Measurements from ENCODE around the gene SERPINB13.
A peak's percentile ranks its signal among the peaks of the same experiment; 100 is the strongest.

Gene SERPINB13, protein sequence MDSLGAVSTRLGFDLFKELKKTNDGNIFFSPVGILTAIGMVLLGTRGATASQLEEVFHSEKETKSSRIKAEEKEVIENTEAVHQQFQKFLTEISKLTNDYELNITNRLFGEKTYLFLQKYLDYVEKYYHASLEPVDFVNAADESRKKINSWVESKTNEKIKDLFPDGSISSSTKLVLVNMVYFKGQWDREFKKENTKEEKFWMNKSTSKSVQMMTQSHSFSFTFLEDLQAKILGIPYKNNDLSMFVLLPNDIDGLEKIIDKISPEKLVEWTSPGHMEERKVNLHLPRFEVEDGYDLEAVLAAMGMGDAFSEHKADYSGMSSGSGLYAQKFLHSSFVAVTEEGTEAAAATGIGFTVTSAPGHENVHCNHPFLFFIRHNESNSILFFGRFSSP

DNA sequence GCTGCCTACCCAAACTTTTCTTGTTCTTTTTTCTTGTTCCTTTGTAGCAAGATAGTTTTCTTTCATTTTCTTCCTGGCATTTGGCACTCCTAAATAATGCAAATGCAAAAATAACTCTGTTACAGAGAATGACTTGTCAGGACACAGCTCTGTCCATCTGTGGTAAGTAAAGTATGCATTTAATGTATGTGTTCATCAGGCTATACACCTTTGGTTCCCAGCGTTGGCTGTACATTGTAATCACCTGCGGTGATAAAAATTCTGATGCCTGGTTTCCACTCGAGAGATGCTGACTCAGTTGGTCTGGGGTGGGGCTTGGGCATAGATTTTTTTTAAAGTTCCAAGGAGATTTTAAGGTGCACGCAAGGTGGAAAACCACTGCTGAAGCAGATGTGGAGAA lies at the start of gene SERPINB13:
Gene SERPINB13, plus strand, starts transcription at position 378 of the 400 bp plus-strand sequence. CDS start 1,325 bp downstream, outside the sequence.
- DNase-seq (ENCODE audit: low read depth) = no peak

DNA sequence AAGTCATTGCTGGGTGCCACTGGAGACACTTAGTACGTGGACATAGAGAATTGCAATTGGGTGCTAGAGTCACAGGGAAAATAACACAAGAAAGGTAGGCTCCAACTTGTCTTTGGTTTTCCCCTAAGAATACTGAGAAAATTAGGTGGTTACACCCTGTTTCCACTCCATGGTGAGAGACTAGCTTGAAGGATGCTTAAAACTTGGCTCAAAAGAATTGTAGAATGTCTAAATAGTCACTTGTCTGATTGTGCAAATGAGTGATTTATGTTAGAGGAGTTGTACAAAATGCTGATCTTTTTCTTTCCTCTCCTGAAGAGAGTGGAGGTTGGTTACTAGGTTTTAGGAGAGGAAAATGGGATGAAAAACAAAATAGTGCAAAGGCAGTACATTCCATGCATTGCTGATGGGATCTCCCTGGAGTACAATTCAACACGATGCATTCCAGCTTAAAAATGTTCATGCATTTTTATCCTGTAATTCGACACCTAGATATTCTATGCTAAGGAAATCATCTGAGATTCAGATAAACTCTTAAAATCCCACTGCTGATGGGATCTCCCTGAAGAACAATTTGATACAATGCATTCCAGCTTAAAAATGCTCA lies 47.1 kb upstream of the SERPINB13 start:
- DNase-seq (ENCODE audit: low read depth) = no peak

DNA sequence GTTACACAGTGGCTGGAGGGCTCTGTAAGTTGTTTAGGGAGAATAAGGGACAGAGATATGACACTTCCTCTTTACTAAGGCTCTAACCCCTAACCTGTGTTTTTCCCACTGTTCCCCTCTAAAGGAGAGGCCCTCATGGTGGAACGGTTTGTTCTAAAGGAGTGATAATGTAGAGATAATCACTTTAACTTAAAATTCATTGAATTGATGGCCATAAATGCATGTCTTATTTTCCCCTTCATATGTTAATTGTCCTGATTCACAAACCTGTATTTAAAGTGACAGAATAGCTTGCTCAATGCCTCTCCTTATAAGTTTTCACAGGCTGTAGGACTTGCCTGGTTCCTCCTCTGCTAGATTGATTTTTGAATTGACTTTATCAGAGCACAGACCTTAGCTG lies 45.1 kb upstream of the SERPINB13 start, which contains the start of gene SERPINB12:
Gene SERPINB12, plus strand, starts transcription at position 301 of the 400 bp plus-strand sequence. CDS start 13,791 bp downstream, outside the sequence.
- no peak for DNase-seq (ENCODE audit: low read depth)

DNA sequence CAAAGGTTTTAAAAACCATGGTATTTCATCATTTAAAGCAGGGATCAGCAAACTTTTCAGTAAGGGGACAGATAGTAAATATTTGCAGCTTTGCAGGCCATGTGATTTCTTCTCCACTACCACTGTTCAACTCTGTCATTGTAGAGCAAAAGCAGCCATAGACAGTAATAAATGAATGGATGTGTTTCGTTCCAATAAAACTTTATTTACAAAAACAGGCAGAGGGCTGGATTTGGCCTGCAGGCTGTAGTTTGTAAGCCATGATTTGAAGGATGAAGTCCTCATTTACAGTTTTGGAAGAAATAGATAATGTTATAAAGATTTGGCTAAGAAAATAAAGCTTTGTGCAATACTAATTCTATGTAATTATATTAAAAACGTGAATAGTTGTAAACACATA lies 43.1 kb upstream of the SERPINB13 start:
- DNase-seq (ENCODE audit: low read depth) = no peak

DNA sequence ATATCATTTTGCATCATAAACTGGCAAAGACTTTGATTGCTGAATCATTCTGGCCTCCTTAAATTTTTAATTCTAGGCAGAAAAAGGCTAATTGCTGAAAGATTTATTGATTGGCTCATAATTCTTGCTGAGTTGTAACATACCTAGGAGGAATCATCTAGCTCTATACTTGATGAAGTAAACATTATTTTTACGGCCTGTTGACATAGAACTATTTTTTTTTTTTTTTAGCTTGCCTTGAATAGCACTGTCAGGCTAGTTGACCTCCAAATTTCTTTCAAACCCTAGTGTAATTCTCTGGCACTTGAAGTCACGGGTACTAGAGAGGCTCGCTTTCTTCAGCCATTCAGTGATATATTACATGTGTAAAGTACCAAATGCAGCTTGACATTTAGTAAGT lies 42.1 kb upstream of the SERPINB13 start:
- no peak for DNase-seq (ENCODE audit: low read depth)

DNA sequence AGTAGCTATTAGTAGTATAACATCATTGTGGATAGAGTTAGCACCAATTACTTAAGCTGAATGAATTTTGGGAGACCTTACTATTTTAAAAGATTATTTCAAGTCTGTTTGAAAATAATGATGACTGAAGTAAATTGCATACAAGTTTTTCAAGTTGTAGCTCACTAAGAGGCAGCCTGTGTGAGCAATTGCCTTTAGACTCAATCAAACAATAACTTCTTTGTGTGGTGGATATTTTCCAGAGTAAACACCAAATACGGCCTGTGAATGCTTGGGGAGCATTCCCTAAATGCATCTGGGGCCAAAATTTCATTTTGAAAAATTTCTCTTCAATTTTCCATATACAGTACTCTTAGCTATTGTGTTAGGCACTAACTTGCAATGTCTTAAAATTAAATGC lies 37.1 kb upstream of the SERPINB13 start:
- DNase-seq (ENCODE audit: low read depth) = no peak

DNA sequence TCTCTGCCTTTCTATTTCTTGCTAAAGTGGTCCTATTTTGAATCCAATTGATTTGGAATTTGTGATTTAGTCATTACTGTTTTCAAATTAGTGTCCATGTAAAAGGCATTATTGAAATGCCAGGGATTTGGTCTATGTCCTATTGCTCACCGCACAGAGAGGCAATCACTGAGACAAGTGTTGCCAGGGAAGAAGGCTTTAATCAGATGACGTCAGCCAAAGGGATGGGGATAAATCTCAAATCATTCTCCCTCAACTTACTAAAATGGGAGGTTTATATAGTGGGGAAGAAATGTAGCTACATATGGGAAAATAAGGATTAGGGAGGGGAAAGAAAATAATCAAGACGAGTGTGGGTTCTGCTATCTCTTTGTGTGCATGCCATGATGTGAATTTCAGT lies 35.4 kb upstream of the SERPINB13 start:
- DNase-seq (ENCODE audit: low read depth) = no peak

DNA sequence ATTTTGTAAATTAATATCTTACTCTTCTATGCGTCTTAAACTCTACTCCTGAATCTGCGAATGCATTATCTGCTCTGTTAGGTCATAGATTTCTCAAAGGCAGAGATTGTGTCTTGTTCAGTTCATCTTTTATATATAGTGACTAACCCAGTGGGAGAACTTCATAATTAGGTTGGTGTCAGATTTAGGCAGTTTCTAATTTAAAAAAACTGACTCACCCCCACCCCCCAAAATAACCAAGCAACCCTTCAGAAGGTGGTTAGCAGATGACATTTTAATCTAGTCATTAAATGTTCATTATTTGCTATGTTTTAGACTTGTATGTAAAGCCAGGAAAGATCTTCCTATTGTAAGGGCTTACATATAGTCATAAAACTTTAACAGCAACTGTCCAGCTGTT lies 34.6 kb upstream of the SERPINB13 start:
- DNase-seq (ENCODE audit: low read depth) = no peak

DNA sequence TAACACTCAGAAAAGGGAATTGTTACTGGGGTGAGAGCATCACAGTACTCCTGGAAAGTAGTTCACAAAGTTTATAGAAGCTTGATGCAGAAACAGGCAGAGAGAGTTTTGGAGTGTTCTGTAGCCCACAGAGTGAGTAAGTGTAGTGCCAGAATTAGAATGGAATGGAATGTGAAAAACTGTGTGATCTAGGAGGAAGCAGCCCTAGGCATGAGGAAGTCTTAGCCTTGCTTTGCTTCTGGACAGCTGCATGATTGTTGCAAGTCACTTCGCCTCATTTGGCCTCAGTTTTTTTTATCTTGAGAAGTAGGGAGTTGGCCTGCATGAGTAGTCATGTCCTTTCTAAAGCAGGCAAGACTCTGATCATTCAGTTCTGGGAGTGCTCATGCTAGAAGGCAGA lies 34.1 kb upstream of the SERPINB13 start:
- peak; percentile 90 for DNase-seq (ENCODE audit: low read depth)

DNA sequence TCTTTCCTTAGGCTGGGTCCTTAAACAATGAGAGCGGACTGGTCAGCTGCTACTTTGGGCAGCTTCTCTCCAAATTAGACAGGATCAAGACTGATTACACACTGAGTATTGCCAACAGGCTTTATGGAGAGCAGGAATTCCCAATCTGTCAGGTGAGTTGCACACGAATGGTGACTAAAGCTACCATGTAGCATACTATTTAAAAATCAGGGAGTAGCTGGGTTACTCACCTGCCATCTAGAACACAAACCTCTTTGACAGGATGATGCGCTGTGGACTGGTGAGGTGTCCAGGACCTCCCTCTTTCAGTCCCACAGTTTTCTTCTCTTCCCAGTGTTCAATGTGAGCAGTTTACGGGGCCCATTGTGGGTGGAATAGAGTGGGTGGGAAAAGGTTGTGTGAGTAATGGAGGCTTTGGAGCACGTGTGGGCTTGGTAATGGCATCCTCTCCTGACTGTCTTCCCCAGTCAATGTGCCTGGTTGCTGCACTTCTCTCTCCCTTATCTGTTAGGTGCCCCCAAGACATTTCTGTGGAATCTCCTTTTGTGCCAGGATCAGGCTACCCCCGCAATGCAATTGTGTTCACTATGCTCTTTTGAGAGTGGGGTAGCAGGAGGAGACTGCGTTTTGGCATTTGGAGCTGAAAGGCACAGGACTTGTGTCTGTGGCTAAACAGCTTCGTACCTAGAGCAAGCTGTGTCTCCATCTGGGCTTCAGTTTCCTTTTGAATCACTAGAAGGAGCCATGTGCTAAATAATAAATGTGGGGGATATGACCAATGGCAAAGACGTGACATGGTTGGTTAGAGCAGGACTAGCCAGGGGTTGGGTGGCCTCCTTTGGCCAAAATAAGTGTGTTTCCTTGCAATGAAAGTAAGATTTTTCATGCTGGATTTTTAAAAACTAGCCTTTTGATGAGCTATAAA lies 27.3 kb upstream of the SERPINB13 start:
- no peak for DNase-seq (ENCODE audit: low read depth)

DNA sequence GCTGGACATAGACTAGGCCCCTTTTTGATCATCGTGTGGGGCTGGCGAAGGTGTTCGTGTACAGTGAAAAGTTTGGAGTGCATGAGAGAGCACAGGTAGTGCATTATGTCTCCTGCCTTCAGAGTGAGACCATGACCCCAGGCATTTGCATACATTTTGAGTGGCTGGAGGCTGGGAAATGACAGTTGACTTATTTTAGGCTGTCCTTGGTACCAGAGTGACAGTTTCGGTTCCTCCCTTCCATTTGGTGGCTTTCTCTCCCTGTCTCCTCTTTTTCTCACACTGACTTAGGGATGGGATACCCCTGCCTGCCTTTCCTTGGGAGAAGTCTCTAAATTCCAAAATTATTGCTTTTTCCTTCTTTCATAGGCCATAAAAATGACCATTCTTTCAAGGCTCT lies 24.9 kb upstream of the SERPINB13 start:
- no peak for DNase-seq (ENCODE audit: low read depth)

DNA sequence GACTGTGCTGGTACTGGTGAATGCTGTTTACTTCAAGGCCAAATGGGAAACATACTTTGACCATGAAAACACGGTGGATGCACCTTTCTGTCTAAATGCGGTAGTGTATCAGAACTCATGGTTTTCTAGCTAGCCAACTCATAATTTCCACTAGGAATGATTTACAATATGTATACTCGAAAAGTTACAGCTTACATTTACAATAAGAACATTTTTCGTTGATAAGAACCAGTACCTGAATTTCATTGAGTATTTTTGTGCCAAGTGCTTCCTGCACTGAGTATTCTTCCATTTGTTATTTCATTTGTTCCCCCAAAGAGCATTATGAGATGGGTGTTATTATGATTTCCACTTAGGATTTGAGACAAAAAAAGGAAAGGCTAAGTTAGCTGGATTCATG lies 23.1 kb upstream of the SERPINB13 start:
- DNase-seq (ENCODE audit: low read depth) = no peak

DNA sequence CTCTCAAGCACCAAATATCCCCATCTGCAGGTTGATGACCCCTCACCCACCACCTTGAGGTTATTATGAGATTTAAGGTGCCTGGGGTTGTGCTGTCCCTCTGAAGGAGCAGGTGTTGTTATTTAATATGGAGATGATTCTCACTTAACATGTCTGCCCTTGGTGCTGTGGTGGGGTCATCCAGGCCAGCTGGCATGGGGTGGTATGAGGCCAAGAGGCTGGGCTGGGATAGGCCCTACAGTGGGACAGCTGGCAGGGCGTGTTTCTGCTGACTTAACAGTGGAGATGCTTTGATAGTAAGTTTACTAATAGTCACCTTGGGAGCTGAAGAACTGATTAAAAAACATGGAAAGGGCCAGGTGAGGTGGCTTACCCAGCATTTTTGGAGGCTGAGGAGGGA lies 22.6 kb upstream of the SERPINB13 start:
- DNase-seq (ENCODE audit: low read depth) = no peak

DNA sequence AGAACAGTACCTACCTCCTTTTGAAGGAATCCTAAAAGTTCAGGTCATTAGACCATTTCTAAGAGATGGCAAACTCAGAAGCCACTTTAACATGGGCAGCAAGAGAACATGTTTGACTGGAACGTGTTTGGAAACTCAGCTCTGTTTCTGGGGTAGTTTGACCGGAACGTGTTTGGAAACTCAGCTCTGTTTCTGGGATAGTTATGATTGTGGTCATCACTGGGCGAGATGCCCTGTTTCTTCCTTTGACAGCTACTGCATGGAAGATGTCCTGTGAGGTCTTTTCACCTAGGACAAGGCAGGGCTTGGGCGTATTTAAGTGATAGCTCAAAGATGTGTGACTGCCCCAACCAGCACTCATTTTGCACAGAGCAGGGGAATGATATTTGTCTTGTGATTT lies 19.9 kb upstream of the SERPINB13 start:
- peak; percentile 37 for DNase-seq (ENCODE audit: low read depth)

DNA sequence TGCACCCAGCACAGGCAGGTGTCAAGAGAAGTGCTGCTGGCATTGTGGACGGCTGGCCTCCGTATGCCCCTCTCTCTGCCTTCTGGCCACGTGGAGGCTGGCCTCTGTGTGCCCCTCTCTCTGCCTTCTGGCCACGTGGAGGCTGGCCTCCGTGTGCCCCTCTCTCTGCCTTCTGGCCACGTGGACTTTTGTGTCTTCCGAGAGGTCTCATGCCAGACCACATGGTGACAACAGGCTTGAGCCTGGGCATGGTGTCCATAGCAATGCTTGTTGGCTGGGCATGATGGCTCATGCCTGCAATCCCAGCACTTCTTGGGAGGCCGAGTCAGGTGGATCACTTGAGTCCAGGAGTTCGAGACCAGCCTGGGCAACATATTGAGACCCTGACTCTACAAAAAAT lies 19.3 kb upstream of the SERPINB13 start:
- DNase-seq (ENCODE audit: low read depth) = no peak

DNA sequence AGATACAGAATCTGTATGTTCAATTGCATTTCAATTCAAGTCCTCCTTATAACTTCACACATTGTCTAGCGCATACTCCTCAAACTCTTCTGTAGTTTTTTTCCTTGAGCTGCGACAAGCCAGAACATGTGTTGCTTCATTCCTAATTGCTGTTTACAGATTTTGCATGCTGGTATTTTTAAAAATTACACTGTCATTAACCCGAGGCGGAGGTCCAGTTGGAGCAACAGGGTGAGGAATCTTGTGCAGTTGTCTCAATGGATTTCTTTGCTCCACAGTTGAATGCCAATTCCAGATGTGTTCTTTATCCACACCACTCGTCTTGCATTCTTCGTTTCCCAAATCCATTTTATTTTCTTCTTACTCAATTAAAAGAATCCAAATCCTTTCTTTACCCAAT lies 16.4 kb upstream of the SERPINB13 start:
- no peak for DNase-seq (ENCODE audit: low read depth)

DNA sequence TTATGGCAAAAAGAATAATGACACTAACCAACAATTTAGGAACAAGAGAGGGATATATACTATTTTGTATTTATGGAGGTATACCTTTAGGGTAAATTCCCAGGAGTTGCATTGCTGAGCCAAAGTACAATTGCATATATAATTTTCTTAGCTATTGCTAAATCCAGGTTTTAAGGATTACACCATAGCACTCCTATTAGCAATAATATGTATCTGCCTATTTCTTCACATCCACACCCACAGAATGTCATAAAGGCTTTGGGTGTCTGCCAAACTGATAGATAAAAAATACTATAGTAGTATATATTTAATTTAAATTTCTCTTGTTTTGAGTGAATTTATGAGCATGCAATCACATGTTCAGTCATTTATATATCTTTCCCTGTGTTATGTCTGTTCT lies 11.5 kb upstream of the SERPINB13 start:
- no peak for DNase-seq (ENCODE audit: low read depth)

DNA sequence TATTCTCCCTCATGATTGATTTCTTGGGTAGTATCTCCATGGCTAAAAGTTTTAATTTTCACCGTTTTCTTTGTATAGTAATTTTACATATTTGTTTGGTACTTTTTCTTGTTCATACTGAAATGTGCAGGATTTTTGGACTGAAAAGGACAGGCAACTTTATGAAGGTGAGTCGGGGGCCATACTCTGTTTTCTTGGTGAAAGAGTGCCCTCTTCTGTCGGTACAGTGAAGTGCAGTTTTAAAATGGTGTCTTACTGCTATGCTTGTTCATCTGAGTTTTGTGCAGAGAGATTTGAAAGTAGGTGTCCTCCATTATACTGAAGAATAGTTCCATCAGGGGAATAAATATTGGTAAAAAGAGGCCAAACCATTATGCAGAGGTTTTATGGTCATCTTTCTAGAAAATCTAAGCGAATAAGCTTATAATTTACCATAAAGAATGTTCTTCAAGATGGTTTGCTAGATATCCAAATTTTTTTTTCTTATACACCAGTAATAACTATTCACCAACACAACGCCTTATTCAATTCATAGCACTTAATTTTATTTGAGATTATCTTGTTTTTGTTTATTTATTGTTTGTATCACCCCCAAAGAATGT lies 8.7 kb upstream of the SERPINB13 start:
- DNase-seq (ENCODE audit: low read depth) = no peak

DNA sequence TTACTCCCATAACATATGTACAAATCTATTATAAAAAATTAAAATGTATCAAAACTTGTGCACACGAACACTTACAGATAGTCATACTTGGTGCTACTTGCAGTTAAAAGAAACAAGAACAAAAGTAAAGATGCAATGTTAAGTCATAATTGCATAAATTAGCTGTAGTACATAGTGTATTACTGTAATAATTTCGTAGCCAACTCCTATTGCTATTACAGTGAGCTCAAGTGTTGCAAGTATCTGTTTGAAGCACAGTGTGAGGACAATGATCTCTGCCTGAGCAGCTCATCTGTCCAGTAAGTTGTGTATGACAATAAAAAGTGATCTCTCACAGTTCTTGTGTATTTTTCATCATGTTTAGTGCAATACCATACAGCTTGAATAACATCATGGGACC lies 7.5 kb upstream of the SERPINB13 start:
- DNase-seq (ENCODE audit: low read depth) = no peak

DNA sequence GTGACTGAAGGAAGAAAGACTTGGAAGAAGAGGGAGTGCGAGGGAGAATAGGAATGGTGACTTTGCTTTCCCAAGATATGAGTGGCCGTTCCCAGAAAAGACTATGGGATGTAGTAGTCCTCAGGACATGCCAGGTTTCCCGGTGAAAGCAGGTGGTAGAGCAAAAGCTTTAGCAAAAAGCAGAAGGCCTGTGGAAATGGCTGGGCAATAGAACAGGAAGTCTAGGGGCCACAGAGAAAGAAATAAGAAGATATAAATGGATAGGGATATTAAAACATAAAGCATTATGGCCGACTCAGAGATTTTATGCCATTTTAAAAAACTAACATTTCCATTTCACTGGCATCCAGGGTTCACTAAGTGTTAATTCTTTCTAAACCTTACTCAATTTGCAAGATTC lies 1.2 kb upstream of the SERPINB13 start:
- DNase-seq (ENCODE audit: low read depth) = no peak

DNA sequence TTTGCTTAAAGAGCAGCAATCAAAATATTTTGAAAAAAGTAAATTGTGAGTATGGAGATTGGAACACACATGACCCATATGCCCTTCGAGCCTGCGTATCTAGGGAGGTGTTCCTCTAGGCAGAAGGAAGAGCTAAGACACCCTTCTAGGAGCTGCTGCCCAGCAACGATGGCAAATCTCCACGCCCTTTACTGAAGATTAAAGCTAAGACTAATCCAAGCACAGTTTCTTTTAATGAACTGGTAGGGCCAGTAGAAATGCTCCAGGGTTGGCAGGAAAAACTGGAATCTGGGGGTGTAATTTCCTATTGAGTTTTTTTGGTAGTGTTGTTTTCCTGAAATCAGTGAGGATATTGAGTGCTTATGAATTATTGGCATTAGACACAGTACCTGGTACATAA lies 712 bp upstream of the SERPINB13 start:
- DNase-seq (ENCODE audit: low read depth) = no peak

DNA sequence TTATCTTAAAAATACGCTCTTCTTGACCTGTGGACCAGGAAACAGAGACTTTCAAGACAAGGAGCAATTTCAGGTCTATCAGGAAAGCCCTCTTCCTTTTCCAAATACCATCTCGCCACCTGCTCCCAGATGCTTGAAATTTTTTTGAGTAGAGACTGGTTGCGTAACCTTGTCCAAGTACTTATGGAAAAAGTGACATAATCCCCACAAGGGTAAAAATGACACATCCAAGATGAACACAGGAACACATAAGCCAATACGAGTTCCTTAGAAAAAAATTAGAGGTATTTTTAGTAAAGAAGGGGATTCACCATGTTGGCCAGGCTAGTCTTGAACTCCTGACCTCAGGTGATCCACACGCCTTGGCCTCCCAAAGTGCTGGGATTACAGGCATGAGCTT lies 1.8 kb downstream of the SERPINB13 start:
- DNase-seq (ENCODE audit: low read depth) = no peak
